ENCODE measurements around the gene PDE3A.
"Not testable (repeated sequence)": the region's sequence is repeated elsewhere in the genome, so short reads cannot be mapped to it uniquely, and the experiment has no call there.

Gene PDE3A

GRCh38 chr12:20596061-20596460 is 227.7 kb downstream of the PDE3A start:
- in situ Hi-C loops (cut with HindIII; ENCODE audit: low sequenced_read_pairs): no loop called here

- in situ Hi-C loops (cut with HindIII; ENCODE audit: low sequenced_read_pairs): no loop called here
Observed at GRCh38 chr12:20599757-20600156, 231.4 kb downstream of the PDE3A start.

GRCh38 chr12:20601668-20602280 is 233.4 kb downstream of the PDE3A start:
- in situ Hi-C loops (cut with HindIII; ENCODE audit: low sequenced_read_pairs): no loop called here

DNA sequence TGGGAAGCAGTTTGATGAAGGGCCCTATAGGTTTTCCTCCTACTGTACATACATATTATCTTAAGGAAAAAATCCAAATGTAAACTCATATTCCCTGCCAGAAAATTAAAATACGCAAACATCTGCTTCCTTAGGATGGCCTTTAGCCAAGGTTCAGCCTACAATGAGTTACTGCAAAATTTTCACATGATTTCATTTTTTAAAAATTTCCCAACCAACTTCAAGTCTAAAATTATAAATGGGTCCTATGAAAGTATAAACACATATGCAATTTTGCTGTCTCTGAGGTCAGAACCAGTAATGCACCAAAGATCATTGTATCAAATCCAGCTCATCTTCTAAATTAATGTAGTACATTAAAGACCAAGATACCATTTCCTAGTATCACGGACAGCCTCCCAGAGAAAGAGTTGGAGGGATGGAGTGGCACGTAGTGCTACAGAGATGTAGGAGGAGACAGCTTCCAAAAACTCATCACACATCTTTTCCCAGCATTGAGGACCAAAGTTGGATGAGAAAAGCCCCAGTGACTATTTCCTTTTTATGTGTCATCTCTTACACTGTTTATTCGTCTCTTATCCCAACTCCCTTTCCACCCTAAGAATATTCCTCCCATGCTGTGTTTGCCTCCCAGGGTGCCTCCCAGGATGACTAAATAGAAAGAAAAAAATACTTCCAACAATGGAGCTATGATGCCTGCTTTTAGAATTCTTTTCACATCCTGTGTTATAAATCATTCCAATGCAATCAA is 234.5 kb downstream of the PDE3A start:
- in situ Hi-C loops (cut with HindIII; ENCODE audit: low sequenced_read_pairs): no loop called here

DNA sequence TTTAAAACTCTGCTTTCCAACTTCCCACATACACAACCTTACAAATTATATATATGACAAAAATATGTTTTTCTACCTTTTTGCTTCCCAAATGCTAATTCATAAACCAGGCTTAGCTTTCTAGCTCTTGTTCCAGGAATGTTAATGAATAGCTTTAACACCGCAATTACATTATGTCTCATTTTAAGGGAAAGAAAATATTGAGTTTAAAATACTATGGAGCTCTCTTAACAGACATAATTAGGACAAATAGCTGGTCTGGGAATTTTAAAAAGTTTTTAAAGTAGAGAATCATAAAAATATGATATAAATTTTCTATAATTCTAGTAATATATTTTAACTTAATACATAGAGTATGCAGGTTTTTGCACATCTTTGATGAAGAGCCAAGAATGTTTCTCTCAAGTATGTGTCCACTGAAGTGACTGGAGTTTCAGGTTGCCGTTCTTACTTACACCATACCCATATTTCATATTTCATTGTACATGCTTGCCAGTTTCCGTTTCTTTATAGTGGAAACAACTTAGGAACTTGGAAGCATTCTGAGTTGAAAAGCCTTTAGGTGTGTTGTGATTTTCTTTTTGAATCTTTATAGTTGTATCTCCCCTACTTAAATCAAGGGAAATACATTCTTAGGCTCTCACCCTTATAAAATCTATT is 236.2 kb downstream of the PDE3A start:
- in situ Hi-C loops (cut with HindIII; ENCODE audit: low sequenced_read_pairs): no loop called here

GRCh38 chr12:20615020-20615419 is 246.7 kb downstream of the PDE3A start:
- in situ Hi-C loops (cut with HindIII; ENCODE audit: low sequenced_read_pairs): not testable (repeated sequence)

DNA sequence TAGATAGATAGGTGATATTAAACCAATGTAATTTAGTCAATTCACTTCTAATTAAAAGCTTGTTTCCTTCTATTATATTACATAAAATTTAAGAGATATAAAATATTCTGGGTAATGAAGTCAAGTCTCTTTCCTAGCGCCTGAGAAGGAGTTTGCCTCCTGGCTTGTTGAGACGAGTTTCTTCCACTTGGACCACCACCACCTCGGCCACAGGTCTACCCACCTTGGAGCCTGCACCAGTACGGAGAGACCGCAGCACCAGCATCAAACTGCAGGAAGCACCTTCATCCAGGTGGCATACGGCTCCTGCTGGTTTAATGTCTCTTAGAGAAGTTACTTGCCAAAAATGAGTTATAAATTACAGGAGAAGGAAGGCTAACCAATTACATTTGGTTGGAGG is 247.8 kb downstream of the PDE3A start:
- in situ Hi-C loops (cut with HindIII; ENCODE audit: low sequenced_read_pairs): no loop called here

DNA sequence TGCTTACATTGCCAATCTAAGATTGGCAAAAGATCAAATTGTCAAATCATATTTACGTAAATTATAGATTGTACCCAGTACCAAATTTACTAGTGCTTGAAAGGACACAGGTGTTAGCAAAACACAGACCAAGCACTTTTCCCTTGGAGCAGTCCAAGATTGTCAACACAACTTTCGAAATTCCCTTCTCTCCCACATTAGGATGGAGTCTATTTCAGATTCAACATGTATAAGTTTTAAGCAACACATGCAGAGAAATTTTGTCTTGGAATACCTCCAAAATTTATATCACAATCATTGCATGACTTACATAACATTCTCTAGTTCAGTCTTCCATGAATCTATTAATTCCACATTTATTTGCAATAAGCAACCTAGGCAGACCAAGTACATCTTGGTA is 251.9 kb downstream of the PDE3A start:
- in situ Hi-C loops (cut with HindIII; ENCODE audit: low sequenced_read_pairs): no loop called here

DNA sequence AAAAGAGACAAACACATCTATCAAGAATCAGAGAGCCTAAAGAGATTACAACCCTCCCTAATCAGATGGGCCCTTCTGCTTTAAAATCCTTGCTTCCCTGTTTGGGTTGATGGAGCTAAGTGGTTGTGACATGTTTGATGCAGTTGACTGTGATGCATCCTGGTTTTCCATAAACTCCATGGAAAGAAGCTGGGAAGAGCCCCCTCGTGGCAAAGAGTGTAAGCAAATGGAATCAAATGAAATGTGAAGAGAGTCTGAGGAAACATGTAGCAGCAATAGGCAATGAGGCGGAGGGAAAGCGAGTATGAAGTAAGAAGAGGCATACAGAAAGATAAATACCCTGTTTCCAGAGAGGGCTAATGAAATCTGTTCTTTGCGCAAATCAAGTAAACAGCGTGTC is 256.4 kb downstream of the PDE3A start:
- in situ Hi-C loops (cut with HindIII; ENCODE audit: low sequenced_read_pairs): no loop called here

- in situ Hi-C loops (cut with HindIII; ENCODE audit: low sequenced_read_pairs): no loop called here
Observed at GRCh38 chr12:20625531-20625930, 257.2 kb downstream of the PDE3A start.

- in situ Hi-C loops (cut with HindIII; ENCODE audit: low sequenced_read_pairs): no loop called here
Observed at GRCh38 chr12:20627001-20627588, 258.8 kb downstream of the PDE3A start.

GRCh38 chr12:20628226-20628787 is 260.0 kb downstream of the PDE3A start:
- in situ Hi-C loops (cut with HindIII; ENCODE audit: low sequenced_read_pairs): no loop called here

DNA sequence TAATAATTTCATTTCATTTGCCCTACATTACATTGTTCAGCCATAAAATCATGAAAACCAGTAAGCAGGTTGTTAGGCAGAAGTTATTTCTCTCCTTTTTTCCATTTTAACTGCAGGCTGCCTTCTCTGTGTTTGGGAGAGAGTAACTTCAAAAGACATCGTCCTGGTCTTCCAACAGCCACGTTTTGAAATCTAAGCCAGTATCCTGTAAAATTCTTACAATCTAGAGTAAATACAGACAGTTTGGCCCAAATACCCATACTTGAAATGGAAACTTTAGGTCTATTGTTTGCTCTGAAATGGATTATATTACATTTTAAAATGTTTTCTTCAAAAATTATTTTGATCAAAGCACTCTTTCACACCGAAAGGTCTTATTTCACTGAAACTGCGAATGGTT is 260.7 kb downstream of the PDE3A start:
- in situ Hi-C loops (cut with HindIII; ENCODE audit: low sequenced_read_pairs): no loop called here

DNA sequence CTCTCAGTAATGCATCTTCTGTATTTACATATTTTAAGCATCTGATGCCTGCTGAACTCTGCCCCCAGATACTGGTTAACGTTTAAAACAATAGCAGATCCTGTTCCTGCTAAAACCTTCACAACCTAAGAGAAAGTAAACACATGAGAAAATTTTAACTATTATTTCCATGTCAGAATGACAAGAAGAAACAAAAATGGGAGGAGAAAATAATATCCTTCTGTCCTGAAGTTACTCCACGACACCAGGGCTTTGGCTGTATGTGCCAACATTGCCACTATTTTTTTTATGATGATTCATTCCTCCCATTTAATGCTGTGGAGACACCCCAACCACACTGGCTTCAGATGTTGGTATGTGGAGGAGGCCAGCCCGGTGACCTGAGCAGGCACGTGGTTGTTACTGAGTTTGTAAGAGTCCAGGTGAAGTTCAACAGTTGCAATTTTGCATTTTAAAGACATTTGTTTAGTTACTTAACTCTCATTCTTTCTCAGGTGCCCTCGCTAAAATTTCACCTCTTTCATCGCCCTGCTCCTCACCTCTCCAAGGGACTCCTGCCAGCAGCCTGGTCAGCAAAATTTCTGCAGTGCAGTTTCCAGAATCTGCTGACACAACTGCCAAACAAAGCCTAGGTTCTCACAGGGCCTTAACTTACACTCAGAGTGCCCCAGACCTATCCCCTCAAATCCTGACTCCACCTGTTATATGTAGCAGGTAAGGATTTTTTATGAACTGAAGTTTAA is 261.2 kb downstream of the PDE3A start:
- in situ Hi-C loops (cut with HindIII; ENCODE audit: low sequenced_read_pairs): no loop called here

- in situ Hi-C loops (cut with HindIII; ENCODE audit: low sequenced_read_pairs): no loop called here
Observed at GRCh38 chr12:20631711-20632110, 263.4 kb downstream of the PDE3A start.

DNA sequence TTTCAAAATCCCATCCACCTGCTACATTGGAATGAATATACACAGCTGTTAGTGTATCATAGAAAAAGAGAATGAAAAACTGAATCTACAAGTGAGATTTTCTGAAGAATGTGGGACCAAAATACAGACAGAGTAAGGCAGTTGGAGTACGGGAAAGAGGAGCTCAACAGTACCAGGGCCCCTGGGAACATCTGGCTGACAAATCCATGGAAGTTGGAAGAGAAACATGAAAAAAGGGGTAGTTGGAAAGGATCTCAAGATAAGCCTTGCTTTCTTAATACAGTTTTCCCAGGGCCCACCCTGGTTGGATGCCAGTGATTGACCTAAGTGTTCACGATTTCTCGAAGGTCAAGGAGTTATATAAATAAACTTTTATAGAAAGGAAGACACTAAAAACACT is 272.8 kb downstream of the PDE3A start:
- in situ Hi-C loops (cut with HindIII; ENCODE audit: low sequenced_read_pairs): no loop called here

- in situ Hi-C loops (cut with HindIII; ENCODE audit: low sequenced_read_pairs): no loop called here
Observed at GRCh38 chr12:20643822-20644221, 275.5 kb downstream of the PDE3A start.

DNA sequence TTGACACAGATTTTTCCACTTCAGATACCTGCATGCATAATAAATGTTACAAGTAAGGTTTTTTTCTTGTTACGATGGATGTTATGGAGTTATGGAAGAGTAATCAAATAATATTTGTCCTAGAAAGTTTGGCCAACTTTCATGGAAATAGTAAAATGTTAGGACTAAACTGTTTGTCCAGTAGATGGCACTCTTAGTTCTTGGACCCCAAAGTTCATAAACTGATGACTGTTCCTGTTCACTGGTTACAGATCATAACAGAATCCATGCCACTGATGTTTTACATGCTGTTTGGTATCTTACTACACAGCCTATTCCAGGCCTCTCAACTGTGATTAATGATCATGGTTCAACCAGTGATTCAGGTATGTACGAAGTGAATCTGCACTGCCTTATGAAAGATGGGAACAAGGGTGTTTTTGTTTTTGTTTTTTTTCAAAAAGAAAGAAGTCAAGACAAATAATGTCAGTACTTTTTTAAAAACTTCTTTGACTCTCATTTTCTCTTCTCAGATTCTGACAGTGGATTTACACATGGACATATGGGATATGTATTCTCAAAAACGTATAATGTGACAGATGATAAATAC is 278.0 kb downstream of the PDE3A start:
- in situ Hi-C loops (cut with HindIII; ENCODE audit: low sequenced_read_pairs): no loop called here

DNA sequence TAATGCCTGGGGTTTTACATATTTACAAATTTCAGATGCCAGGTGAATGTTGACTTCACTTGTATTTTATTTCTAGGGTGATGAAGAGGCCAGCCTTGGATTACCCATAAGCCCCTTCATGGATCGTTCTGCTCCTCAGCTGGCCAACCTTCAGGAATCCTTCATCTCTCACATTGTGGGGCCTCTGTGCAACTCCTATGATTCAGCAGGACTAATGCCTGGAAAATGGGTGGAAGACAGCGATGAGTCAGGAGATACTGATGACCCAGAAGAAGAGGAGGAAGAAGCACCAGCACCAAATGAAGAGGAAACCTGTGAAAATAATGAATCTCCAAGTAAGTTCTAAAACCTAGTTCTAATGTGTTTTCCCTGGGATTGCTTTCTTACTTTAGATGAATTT is 285.5 kb downstream of the PDE3A start:
- in situ Hi-C loops (cut with HindIII; ENCODE audit: low sequenced_read_pairs): no loop called here

DNA sequence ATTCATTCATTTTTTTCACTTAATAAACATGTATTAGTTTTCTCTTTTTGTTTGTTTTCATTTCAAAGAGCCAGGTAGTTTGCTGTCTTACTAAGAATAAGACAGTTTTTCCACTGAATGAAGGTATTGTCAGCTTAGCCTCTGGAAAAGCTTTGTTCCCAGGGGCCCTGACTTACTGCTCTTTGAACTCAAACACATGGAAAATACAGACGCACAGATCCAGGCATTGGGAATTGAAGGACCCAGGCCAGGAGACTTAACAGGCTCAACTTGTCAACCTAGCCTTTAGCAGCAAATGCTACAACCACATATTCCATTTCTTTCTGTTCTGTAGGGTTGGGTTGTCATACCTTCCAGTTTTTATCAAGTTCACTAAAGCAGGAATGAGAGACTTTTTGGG is 288.3 kb downstream of the PDE3A start:
- in situ Hi-C loops (cut with HindIII; ENCODE audit: low sequenced_read_pairs): no loop called here
